Ovary (tissue), 3 donors: Measurements from ENCODE around the gene CSGALNACT2.

Experiments used
- POLR2A ChIP-seq: fragments of 450-650 bp; IDR thresholded peaks from one replicate; pipeline ENCODE4 v1.6.1; 2017; ENCODE audit warnings: antibody characterized with exemption, mild to moderate bottlenecking, moderate library complexity
- TF ChIP-seq, protein P1 (sequence below), 3 donors: fragments of 450-650 bp in 2 of 3; fragments of 200-600 bp in 1 of 3; IDR thresholded peaks; one replicate each; pipeline versions ENCODE4 v1.5.1 to v1.8.0; 2016 to 2022; ENCODE audit warnings: antibody characterized with exemption in 3 of 3, mild to moderate bottlenecking in 1 of 3
- donor health status: DM: no; HTN: no; CAD: no.

DNA sequence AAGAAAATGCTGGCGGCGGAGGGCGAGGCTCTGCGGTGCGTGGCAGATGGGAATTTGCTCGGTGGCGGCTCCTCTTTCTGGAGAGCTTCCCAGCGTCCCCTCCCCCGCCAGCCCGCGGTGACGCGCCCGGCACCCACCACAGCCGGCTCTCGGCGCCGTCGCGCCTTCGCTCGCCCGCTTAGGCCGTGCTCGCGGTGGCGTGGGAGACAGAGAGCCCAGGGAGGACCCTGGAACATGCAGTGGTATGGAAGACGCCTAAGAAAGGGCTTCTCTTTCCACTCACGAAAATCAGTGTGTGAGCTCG, 576 bp upstream of the CSGALNACT2 start:
- TF ChIP-seq, protein P1, sequence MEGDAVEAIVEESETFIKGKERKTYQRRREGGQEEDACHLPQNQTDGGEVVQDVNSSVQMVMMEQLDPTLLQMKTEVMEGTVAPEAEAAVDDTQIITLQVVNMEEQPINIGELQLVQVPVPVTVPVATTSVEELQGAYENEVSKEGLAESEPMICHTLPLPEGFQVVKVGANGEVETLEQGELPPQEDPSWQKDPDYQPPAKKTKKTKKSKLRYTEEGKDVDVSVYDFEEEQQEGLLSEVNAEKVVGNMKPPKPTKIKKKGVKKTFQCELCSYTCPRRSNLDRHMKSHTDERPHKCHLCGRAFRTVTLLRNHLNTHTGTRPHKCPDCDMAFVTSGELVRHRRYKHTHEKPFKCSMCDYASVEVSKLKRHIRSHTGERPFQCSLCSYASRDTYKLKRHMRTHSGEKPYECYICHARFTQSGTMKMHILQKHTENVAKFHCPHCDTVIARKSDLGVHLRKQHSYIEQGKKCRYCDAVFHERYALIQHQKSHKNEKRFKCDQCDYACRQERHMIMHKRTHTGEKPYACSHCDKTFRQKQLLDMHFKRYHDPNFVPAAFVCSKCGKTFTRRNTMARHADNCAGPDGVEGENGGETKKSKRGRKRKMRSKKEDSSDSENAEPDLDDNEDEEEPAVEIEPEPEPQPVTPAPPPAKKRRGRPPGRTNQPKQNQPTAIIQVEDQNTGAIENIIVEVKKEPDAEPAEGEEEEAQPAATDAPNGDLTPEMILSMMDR (IDR thresholded peaks at IDR 0.05), result no peak
- no peak for TF ChIP-seq POLR2A
